HepG2 (cell line): Measurements from ENCODE around the gene AKT3. TPM values are rescaled to one million over a fixed set of nuclear protein-coding genes. Genes with fewer than 3 reads are reported as not detected.
A peak's percentile ranks its signal among the peaks of the same experiment; 100 is the strongest.

Source experiments
- GZF1 ChIP-seq: sonication (generic); formaldehyde crosslinking; IDR thresholded peaks from 2 replicates; pipeline ENCODE4 v1.5.1; 2020; ENCODE audit warnings: mild to moderate bottlenecking, missing genetic modification reagents
- KLF16 ChIP-seq, 2 experiments: sonication (generic) in 1 of 2; formaldehyde crosslinking in 1 of 2; IDR thresholded peaks; 2 replicates each; pipeline versions ENCODE4 v1.6.1 to v1.8.0; 2016 to 2023; ENCODE audit warnings: missing genetic modification reagents in 2 of 2, missing compliant biosample characterization in 1 of 2
- NCOR1 ChIP-seq: fragments of 200-600 bp; sonication (generic); IDR thresholded peaks from 2 replicates; pipeline ENCODE4 v1.7.0; 2017; ENCODE audit warnings: antibody characterized with exemption, low read length, borderline replicate concordance
- TARDBP ChIP-seq: sonication (generic); formaldehyde crosslinking; IDR thresholded peaks from 2 replicates; pipeline ENCODE4 v1.8.0; 2022; ENCODE audit warnings: mild to moderate bottlenecking, missing genetic modification reagents
- TRIM24 ChIP-seq: sonication (generic); formaldehyde crosslinking; IDR thresholded peaks from 2 replicates; pipeline ENCODE4 v1.8.0; 2022; ENCODE audit warnings: mild to moderate bottlenecking, missing genetic modification reagents
- YEATS2 ChIP-seq: sonication (generic); formaldehyde crosslinking; IDR thresholded peaks from 2 replicates; pipeline ENCODE4 v1.4.0; 2020; ENCODE audit warnings: missing genetic modification reagents, borderline replicate concordance
- ZBTB7B ChIP-seq: sonication (generic); formaldehyde crosslinking; IDR thresholded peaks from 2 replicates; pipeline ENCODE4 v1.4.0; 2020; ENCODE audit warnings: missing genetic modification reagents
- ZNF180 ChIP-seq: sonication (generic); formaldehyde crosslinking; IDR thresholded peaks from 2 replicates; pipeline ENCODE4 v1.4.0; 2020; ENCODE audit warnings: low read depth, missing genetic modification reagents, borderline replicate concordance
- ZNF280B ChIP-seq: sonication (generic); formaldehyde crosslinking; IDR thresholded peaks from 2 replicates; pipeline ENCODE4 v1.5.0; 2020; ENCODE audit warnings: missing genetic modification reagents, mild to moderate bottlenecking, borderline replicate concordance
- ZNF350 ChIP-seq: sonication (generic); formaldehyde crosslinking; IDR thresholded peaks from 2 replicates; pipeline ENCODE4 v1.4.0; 2020; ENCODE audit warnings: mild to moderate bottlenecking, low read depth, missing genetic modification reagents, borderline replicate concordance
- ZNF567 ChIP-seq: sonication (generic); formaldehyde crosslinking; IDR thresholded peaks from 2 replicates; pipeline ENCODE4 v1.8.1; 2023; ENCODE audit warnings: mild to moderate bottlenecking, missing genetic modification reagents, borderline replicate concordance
- polyA plus RNA-seq, 8 experiments: library from polyadenylated mRNA; depleted of rRNA in 3 of 8; stranded (reverse) in 7 of 8; unstranded in 1 of 8; fragments of >200 nt; fragmentation: Illumina TruSeq in 4 of 8; extraction: Trizol in 4 of 8; gene quantifications; 2 replicates each; pipeline versions ENCODE4 v1.2.1 to v1.2.3, GENCODE V29; 2011 to 2016; ENCODE audit warnings: low read depth in 4 of 8, missing spikeins in 1 of 8, mixed read lengths in 1 of 8; ENCODE audit not compliant: insufficient read depth in 1 of 8
- total RNA-seq, 5 experiments: library from RNA; depleted of rRNA; stranded (reverse); fragments of >200 nt; fragmentation: Illumina TruSeq; extraction: Trizol; gene quantifications; 2 replicates each; pipeline ENCODE4 v1.2.3, GENCODE V29; 2016; ENCODE audit warnings: low read depth in 1 of 5
- TF ChIP-seq, protein P1 (sequence below), 2 experiments: fragments of 450-650 bp in 1 of 2; sonication (generic) in 1 of 2; formaldehyde crosslinking in 1 of 2; IDR thresholded peaks; 2 replicates each; pipeline versions ENCODE4 v1.6.1 to v1.8.0; 2016 to 2022; ENCODE audit warnings: antibody characterized with exemption in 1 of 2, mild to moderate bottlenecking in 1 of 2, missing genetic modification reagents in 1 of 2
- TF ChIP-seq, protein P2 (sequence below): IDR thresholded peaks from 2 replicates; pipeline ENCODE4 v1.6.1; 2016; ENCODE audit warnings: mild to moderate bottlenecking, missing biosample characterization, missing genetic modification reagents

Gene AKT3
- total and polyA plus RNA-seq, 2 of the 13 experiments (the other 11 are each of a cell fraction or from before 2014, with no cell fraction given) = 0.07 TPM

GRCh38 chr1:243505986-243506689 lies 343.9 kb downstream of the AKT3 start (continued):
- TF ChIP-seq, protein P1, sequence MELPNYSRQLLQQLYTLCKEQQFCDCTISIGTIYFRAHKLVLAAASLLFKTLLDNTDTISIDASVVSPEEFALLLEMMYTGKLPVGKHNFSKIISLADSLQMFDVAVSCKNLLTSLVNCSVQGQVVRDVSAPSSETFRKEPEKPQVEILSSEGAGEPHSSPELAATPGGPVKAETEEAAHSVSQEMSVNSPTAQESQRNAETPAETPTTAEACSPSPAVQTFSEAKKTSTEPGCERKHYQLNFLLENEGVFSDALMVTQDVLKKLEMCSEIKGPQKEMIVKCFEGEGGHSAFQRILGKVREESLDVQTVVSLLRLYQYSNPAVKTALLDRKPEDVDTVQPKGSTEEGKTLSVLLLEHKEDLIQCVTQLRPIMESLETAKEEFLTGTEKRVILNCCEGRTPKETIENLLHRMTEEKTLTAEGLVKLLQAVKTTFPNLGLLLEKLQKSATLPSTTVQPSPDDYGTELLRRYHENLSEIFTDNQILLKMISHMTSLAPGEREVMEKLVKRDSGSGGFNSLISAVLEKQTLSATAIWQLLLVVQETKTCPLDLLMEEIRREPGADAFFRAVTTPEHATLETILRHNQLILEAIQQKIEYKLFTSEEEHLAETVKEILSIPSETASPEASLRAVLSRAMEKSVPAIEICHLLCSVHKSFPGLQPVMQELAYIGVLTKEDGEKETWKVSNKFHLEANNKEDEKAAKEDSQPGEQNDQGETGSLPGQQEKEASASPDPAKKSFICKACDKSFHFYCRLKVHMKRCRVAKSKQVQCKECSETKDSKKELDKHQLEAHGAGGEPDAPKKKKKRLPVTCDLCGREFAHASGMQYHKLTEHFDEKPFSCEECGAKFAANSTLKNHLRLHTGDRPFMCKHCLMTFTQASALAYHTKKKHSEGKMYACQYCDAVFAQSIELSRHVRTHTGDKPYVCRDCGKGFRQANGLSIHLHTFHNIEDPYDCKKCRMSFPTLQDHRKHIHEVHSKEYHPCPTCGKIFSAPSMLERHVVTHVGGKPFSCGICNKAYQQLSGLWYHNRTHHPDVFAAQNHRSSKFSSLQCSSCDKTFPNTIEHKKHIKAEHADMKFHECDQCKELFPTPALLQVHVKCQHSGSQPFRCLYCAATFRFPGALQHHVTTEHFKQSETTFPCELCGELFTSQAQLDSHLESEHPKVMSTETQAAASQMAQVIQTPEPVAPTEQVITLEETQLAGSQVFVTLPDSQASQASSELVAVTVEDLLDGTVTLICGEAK (IDR thresholded peaks at IDR 0.05) = no peak
- TF ChIP-seq, protein P1 (CRISPR knock-in tag; IDR thresholded peaks at IDR 0.05) = peak; percentile 76; the same call in 1 of the 2 replicates
- 0 out of 2 replicates have a peak, but pooled peaks have one; percentile 39 for TF ChIP-seq ZNF280B (CRISPR knock-in tag)
- TF ChIP-seq TARDBP (CRISPR knock-in tag) = peak; percentile 76; the same call in 1 of the 2 replicates
- peak; percentile 63; the same call in 1 of the 2 replicates for TF ChIP-seq ZNF567 (CRISPR knock-in tag)
- no peak for TF ChIP-seq ZNF180
- TF ChIP-seq ZNF350 (CRISPR knock-in tag) = peak; percentile 90
- TF ChIP-seq NCOR1 = peak; percentile 77; the same call in 1 of the 2 replicates
- TF ChIP-seq ZBTB7B (CRISPR knock-in tag) = peak; percentile 76; the same call in 1 of the 2 replicates
- TF ChIP-seq, protein P2, sequence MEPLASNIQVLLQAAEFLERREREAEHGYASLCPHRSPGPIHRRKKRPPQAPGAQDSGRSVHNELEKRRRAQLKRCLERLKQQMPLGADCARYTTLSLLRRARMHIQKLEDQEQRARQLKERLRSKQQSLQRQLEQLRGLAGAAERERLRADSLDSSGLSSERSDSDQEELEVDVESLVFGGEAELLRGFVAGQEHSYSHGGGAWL = peak; percentile 72; the same call in 1 of the 2 replicates
- peak; percentile 85; the same call in 1 of the 2 replicates for TF ChIP-seq TRIM24 (CRISPR knock-in tag)
- TF ChIP-seq YEATS2 (CRISPR knock-in tag) = peak; percentile 77; the same call in 1 of the 2 replicates
- TF ChIP-seq GZF1 (CRISPR knock-in tag) = no peak
- TF ChIP-seq KLF16 (CRISPR knock-in tag; IDR thresholded peaks at IDR 0.05) = peak in 1 of 2 experiments; percentile 86; a peak in 2 of 4 replicates
